GM12878 (cell line): ENCODE results near the gene ZNF525. TPM values are rescaled to one million over a fixed set of nuclear protein-coding genes. Genes with fewer than 3 reads are reported as not detected.
"Not testable (repeated sequence)": the region's sequence is repeated elsewhere in the genome, so short reads cannot be mapped to it uniquely, and the experiment has no call there.

Source experiments
- ATAC-seq: fragments of 200-7000 bp; cut with Tn5 transposase; 3 replicates; pipeline ENCODE4 v1.9.1; 2020; ENCODE audit warnings: mild to moderate bottlenecking, moderate library complexity
- BruUV-seq: library from RNA; stranded (reverse); fragments of 400-500 nt; replicated peaks from 2 replicates; lab custom pipeline; 2021; lab: Mats Ljungman, UMichigan
- CTCF ChIA-PET: fragments of 300-600 bp; sonication (Branson Sonifier 250); formaldehyde crosslinking; extraction: SDS; loops from one replicate; lab custom pipeline; 2021; ENCODE audit warnings: inconsistent platforms; lab: Yijun Ruan, JAX
- POLR2A ChIA-PET: fragments of 350-600 bp; formaldehyde crosslinking; extraction: SDS; loops from one replicate; lab custom pipeline; 2021; ENCODE audit warnings: inconsistent platforms; lab: Charles Lee
- RAD21 ChIA-PET: fragments of 300-600 bp; sonication (Branson Sonifier 250); formaldehyde crosslinking; loops from one replicate; lab custom pipeline; 2023; ENCODE audit warnings: antibody characterized with exemption; ENCODE audit not compliant: unreplicated experiment; lab: Charles Lee
- SMC1A ChIA-PET: fragments of 300-600 bp; sonication (Branson Sonifier 250); formaldehyde crosslinking; loops from one replicate; lab custom pipeline; 2023; ENCODE audit not compliant: unreplicated experiment, uncharacterized antibody; lab: Charles Lee
- DNase-seq: peaks from one replicate; pipeline ENCODE4 v3.0.0-alpha.2; 2011; ENCODE audit warnings: low read depth, low spot score
- FAIRE-seq: peaks from 3 replicates; lab custom pipeline; 2011; peaks lifted over from hg19 to GRCh38; lab: Jason Lieb, UNC
- H2AFZ ChIP-seq: 2 replicates; pipeline ENCODE4 v1.6.0; 2011; ENCODE audit warnings: low read depth, low read length, control low read depth; ENCODE audit not compliant: control insufficient read depth
- H3K27ac ChIP-seq: 2 replicates; pipeline ENCODE4 v1.5.1; 2011; ENCODE audit warnings: control low read depth; ENCODE audit not compliant: control insufficient read depth, insufficient read depth
- H3K27me3 ChIP-seq, 2 experiments: replicated peaks in 1 of 2; 2 replicates each; pipeline versions ENCODE4 v1.6.0 to v1.6.1; 2011; ENCODE audit warnings: low read length in 1 of 2; ENCODE audit not compliant: control insufficient read depth in 2 of 2, insufficient read depth in 2 of 2
- H3K36me3 ChIP-seq, 2 experiments: 2 replicates each; pipeline ENCODE4 v1.5.1; 2011; ENCODE audit warnings: low read length in 1 of 2; ENCODE audit not compliant: control insufficient read depth in 2 of 2, insufficient read depth in 2 of 2
- H3K4me1 ChIP-seq: 2 replicates; pipeline ENCODE4 v1.6.1; 2011; ENCODE audit warnings: mild to moderate bottlenecking, low read length, moderate library complexity, mixed read lengths; ENCODE audit not compliant: control insufficient read depth, insufficient read depth
- H3K4me2 ChIP-seq: 2 replicates; pipeline ENCODE4 v1.6.0; 2011; ENCODE audit warnings: control low read depth; ENCODE audit not compliant: control insufficient read depth, insufficient read depth
- H3K4me3 ChIP-seq: fragments of 200-600 bp; sonication (generic); 2 replicates; pipeline ENCODE4 v1.5.1; 2016
- H3K79me2 ChIP-seq: 2 replicates; pipeline ENCODE4 v1.6.0; 2011; ENCODE audit warnings: low read length; ENCODE audit not compliant: control insufficient read depth, insufficient read depth
- H3K9ac ChIP-seq: 2 replicates; pipeline ENCODE4 v1.8.0; 2011; ENCODE audit warnings: low read length, control low read depth, mixed read lengths; ENCODE audit not compliant: control insufficient read depth, insufficient read depth
- H3K9me3 ChIP-seq: replicated peaks from 3 replicates; pipeline ENCODE4 v1.5.1; 2011; ENCODE audit warnings: mild to moderate bottlenecking, low read length; ENCODE audit not compliant: control insufficient read depth, insufficient read depth
- H4K20me1 ChIP-seq: 2 replicates; pipeline ENCODE4 v1.6.0; 2011; ENCODE audit not compliant: control insufficient read depth, insufficient read depth
- CHD2 ChIP-seq: IDR thresholded peaks from 2 replicates; pipeline ENCODE4 v1.6.1; 2011; ENCODE audit warnings: low read depth, low read length, improper control_type of control experiment, borderline replicate concordance
- HSF1 ChIP-seq: fragments of 150-350 bp; IDR thresholded peaks from 2 replicates; pipeline ENCODE4 v1.6.1; 2014; ENCODE audit warnings: mild to moderate bottlenecking, low read depth, low read length
- KLF5 ChIP-seq: fragments of 450-650 bp; IDR thresholded peaks from 2 replicates; pipeline ENCODE4 v1.6.1; 2014; ENCODE audit warnings: mild to moderate bottlenecking; ENCODE audit not compliant: partially characterized antibody
- MEF2B ChIP-seq: fragments of 450-650 bp; IDR thresholded peaks from 2 replicates; pipeline ENCODE4 v1.6.1; 2018; ENCODE audit warnings: mild to moderate bottlenecking, moderate library complexity; ENCODE audit not compliant: partially characterized antibody, poor library complexity, severe bottlenecking
- PAX8 ChIP-seq: fragments of 450-650 bp; IDR thresholded peaks from 2 replicates; pipeline ENCODE4 v1.6.1; 2017; ENCODE audit warnings: mild to moderate bottlenecking, moderate library complexity
- ZNF622 ChIP-seq: fragments of 450-650 bp; IDR thresholded peaks from 2 replicates; pipeline ENCODE4 v1.6.1; 2017; ENCODE audit warnings: mild to moderate bottlenecking, inconsistent platforms
- ZNF687 ChIP-seq: fragments of 450-650 bp; IDR thresholded peaks from 2 replicates; pipeline ENCODE4 v1.6.1; 2017; ENCODE audit warnings: mild to moderate bottlenecking, moderate library complexity
- WGBS: methylation state at CpG from one replicate; pipeline ENCODE4 v1.1.6; 2016; ENCODE audit warnings: low lambda C conversion rate; ENCODE audit not compliant: insufficient replicate concordance, insufficient coverage; ENCODE audit errors: missing lambda C conversion rate; 5-methylcytosine and 5-hydroxymethylcytosine counted together
- in situ Hi-C: fragments of 300-500 bp; cut with MboI; formaldehyde crosslinking; loops from 9 replicates; pipeline ENCODE4 v1.14.3; 2018; ENCODE audit warnings: mixed read lengths
- intact Hi-C: fragments of 100-400 bp; cut with micrococcal nuclease; formaldehyde crosslinking; loops from one replicate; pipeline ENCODE4 v1.14.2; 2022; ENCODE audit not compliant: unreplicated experiment
- polyA plus RNA-seq, 11 experiments: library from polyadenylated mRNA; depleted of rRNA in 4 of 11; unstranded in 6 of 11; stranded (reverse) in 5 of 11; fragments of >200 nt; fragmentation: Nextera tagmentation in 4 of 11; fragmentation: Illumina TruSeq in 1 of 11; extraction: Ambion mirVana in 4 of 11; extraction: Trizol in 1 of 11; gene quantifications; 1 replicate in 1 of 11; 2 replicates in 10 of 11; pipeline versions ENCODE4 v1.2.1 to v1.2.3, GENCODE V29; 2011 to 2016; ENCODE audit warnings: inconsistent platforms in 2 of 11, missing spikeins in 2 of 11, low read depth in 1 of 11
- total RNA-seq, 4 experiments: library from RNA; depleted of rRNA in 3 of 4; stranded (reverse); fragments of >200 nt in 3 of 4; fragmentation: Illumina TruSeq in 1 of 4; extraction: Trizol in 1 of 4; gene quantifications; 2 replicates each; pipeline versions ENCODE4 v1.2.1 to v1.2.3, GENCODE V29; 2013 to 2021

The ZNF525 gene
- total and polyA plus RNA-seq, 10 of the 15 experiments (the other 5 are each of a cell fraction or from before 2014, with no cell fraction given), result 3.0 to 25.8 (median 9.4) TPM

- H3K36me3 ChIP-seq, result peaks cover 2 to 7% of the 10 kb centered on the region in 2 experiments; a peak in 3 of 4 replicates
- POLR2A ChIA-PET, result no interaction called here
- intact Hi-C loops (no loop called here), in situ Hi-C loops (no loop called here)
- H3K4me2 ChIP-seq, result no peak overlapping the region
- RAD21 ChIA-PET, result no interaction called here
- no peak overlapping the region for H3K9ac ChIP-seq
- H3K9me3 ChIP-seq, result peaks cover 26% of the 10 kb centered on the region
- BruUV-seq, result no TSS peak
- no peaks in the 10 kb centered on the region for H3K79me2 ChIP-seq
- no peak overlapping the region for H3K4me3 ChIP-seq
- TF ChIP-seq MEF2B, result no peak
- TF ChIP-seq PAX8, result no peak
- TF ChIP-seq ZNF622, result no peak
- no peak for TF ChIP-seq ZNF687
- no peak for TF ChIP-seq CHD2
- TF ChIP-seq HSF1, result no peak
- no peak for TF ChIP-seq KLF5
- FAIRE-seq, result no peak
- H3K27me3 ChIP-seq, result no peaks in the 10 kb centered on the region
- H2AFZ ChIP-seq, result no peak overlapping the region
- CTCF ChIA-PET, result no interaction called here
- H3K4me1 ChIP-seq, result no peaks in the 10 kb centered on the region
- WGBS, result 84% methylated on average over 7 of the region's 7 CpGs
- DNase-seq, result no peak
- no peaks in the 10 kb centered on the region for H4K20me1 ChIP-seq
- SMC1A ChIA-PET, result interaction anchor here (1.4 kb wide), 1 partner anchor 36 kb away, joined by 3 read pairs; no protein-coding TSS in a partner anchor
- no peak for ATAC-seq
- H3K27ac ChIP-seq, result no peak overlapping the region
Measured at GRCh38 chr19:53409505-53410204, 44.1 kb downstream of the ZNF525 start.

GRCh38 chr19:53420520-53421315, 55.2 kb downstream of the ZNF525 start:
- H4K20me1 ChIP-seq, BruUV-seq, H3K4me2 ChIP-seq, H3K79me2 ChIP-seq, H3K9me3 ChIP-seq, H2AFZ ChIP-seq, CTCF ChIA-PET, ATAC-seq, FAIRE-seq, DNase-seq, RAD21 ChIA-PET, H3K4me3 ChIP-seq, SMC1A ChIA-PET, H3K27ac ChIP-seq, H3K36me3 ChIP-seq, H3K9ac ChIP-seq, H3K4me1 ChIP-seq, POLR2A ChIA-PET, H3K27me3 ChIP-seq: not testable (repeated sequence)
- WGBS, result 64% methylated on average over 11 of the region's 11 CpGs
- intact Hi-C loops (loop anchor here (10.0 kb wide), 1 partner anchor 604 kb away; no protein-coding TSS in a partner anchor), in situ Hi-C loops (loop anchor here (10.0 kb wide), 1 partner anchor 604 kb away; no protein-coding TSS in a partner anchor)
